Type B pancreatic cell (in vitro differentiated cells): ENCODE measurements around the gene PIGN. TPM values are rescaled to one million over a fixed set of nuclear protein-coding genes. Genes with fewer than 3 reads are reported as not detected.
A peak's percentile ranks its signal among the peaks of the same experiment; 100 is the strongest.

Source experiments
- DNase-seq: peaks from one replicate; pipeline ENCODE4 v3.0.0; 2021; ENCODE audit warnings: mixed read lengths; ENCODE audit not compliant: unreplicated experiment; ENCODE audit errors: extremely low spot score
- H3K27ac Mint-ChIP-seq: 2 replicates; pipeline ENCODE4 v1.8.0; 2021; ENCODE audit warnings: mild to moderate bottlenecking, mixed read lengths
- H3K27me3 Mint-ChIP-seq: 2 replicates; pipeline ENCODE4 v1.8.0; 2021; ENCODE audit warnings: mixed read lengths
- H3K36me3 Mint-ChIP-seq: 2 replicates; pipeline ENCODE4 v1.8.0; 2021; ENCODE audit warnings: mixed read lengths
- H3K4me1 Mint-ChIP-seq: one replicate; pipeline ENCODE4 v1.8.0; 2021; ENCODE audit warnings: mixed read lengths; ENCODE audit not compliant: unreplicated experiment
- H3K4me3 Mint-ChIP-seq: 2 replicates; pipeline ENCODE4 v1.8.0; 2021; ENCODE audit warnings: mild to moderate bottlenecking, mixed read lengths
- H3K9me3 Mint-ChIP-seq: 2 replicates; pipeline ENCODE4 v1.8.0; 2021; ENCODE audit warnings: mixed read lengths
- total RNA-seq: library from RNA; stranded (reverse); gene quantifications from 2 replicates; pipeline ENCODE4 v1.2.1, GENCODE V29; 2021; ENCODE audit warnings: low replicate concordance
- TF ChIP-seq, protein P1 (sequence below): fragments of 200-600 bp; sonication (generic); conservative IDR thresholded peaks from 2 replicates; pipeline ENCODE4 v1.5.0; 2021; ENCODE audit warnings: antibody characterized with exemption, mild to moderate bottlenecking

The PIGN gene
- total RNA-seq, 1 donor from 2014 or later: 33.8 TPM

- Mint-ChIP-seq H3K27me3 (no peaks in the 10 kb centered on the region), H3K9me3 (peaks cover 4% of the 10 kb centered on the region), H3K4me1 (peaks cover 12% of the 10 kb centered on the region), H3K27ac (peak overlapping the region; percentile 90), H3K36me3 (peaks cover 1% of the 10 kb centered on the region), H3K4me3 (no peak overlapping the region)
- TF ChIP-seq, protein P1, sequence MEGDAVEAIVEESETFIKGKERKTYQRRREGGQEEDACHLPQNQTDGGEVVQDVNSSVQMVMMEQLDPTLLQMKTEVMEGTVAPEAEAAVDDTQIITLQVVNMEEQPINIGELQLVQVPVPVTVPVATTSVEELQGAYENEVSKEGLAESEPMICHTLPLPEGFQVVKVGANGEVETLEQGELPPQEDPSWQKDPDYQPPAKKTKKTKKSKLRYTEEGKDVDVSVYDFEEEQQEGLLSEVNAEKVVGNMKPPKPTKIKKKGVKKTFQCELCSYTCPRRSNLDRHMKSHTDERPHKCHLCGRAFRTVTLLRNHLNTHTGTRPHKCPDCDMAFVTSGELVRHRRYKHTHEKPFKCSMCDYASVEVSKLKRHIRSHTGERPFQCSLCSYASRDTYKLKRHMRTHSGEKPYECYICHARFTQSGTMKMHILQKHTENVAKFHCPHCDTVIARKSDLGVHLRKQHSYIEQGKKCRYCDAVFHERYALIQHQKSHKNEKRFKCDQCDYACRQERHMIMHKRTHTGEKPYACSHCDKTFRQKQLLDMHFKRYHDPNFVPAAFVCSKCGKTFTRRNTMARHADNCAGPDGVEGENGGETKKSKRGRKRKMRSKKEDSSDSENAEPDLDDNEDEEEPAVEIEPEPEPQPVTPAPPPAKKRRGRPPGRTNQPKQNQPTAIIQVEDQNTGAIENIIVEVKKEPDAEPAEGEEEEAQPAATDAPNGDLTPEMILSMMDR: no peak
- DNase-seq: no peak
Observed at GRCh38 chr18:62200121-62200914, 13.5 kb upstream of the PIGN start.

DNA sequence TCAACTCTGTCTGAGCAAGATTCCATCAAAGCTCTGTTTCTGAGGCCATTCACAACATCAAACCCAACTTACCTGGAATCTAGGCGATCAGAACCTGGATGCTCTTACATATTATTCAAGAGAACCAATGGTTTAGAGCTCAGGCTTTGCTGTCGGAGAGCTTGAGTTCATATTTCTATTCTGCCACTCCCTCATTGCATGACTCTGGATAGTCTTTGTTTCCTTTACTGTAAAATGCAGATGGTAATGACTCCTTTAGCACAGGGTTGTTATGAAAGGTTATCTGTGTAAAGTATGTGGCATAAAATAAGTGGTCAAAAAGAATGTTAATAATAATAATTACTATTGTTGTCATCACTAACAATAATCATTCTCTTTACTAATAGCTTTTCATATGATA is 12.8 kb upstream of the PIGN start:
- Mint-ChIP-seq H3K9me3 (peaks cover 4% of the 10 kb centered on the region), H3K4me3 (peak overlapping the region; percentile 47), H3K27ac (peak overlapping the region; percentile 90), H3K27me3 (no peaks in the 10 kb centered on the region), H3K4me1 (peaks cover 12% of the 10 kb centered on the region), H3K36me3 (peaks cover 4% of the 10 kb centered on the region)
- TF ChIP-seq, protein P1: no peak
- no peak for DNase-seq

GRCh38 chr18:62198259-62198658 is 11.4 kb upstream of the PIGN start:
- Mint-ChIP-seq H3K27ac (peak overlapping the region; percentile 83), H3K36me3 (peaks cover 4% of the 10 kb centered on the region), H3K4me1 (peaks cover 12% of the 10 kb centered on the region), H3K4me3 (peak overlapping the region; percentile 5), H3K27me3 (no peaks in the 10 kb centered on the region), H3K9me3 (peaks cover 4% of the 10 kb centered on the region)
- no peak for DNase-seq
- TF ChIP-seq, protein P1: no peak

GRCh38 chr18:62196980-62197379 is 10.1 kb upstream of the PIGN start:
- Mint-ChIP-seq H3K4me1 (peaks cover 12% of the 10 kb centered on the region), H3K27me3 (no peaks in the 10 kb centered on the region), H3K9me3 (no peaks in the 10 kb centered on the region), H3K27ac (peak overlapping the region; percentile 19), H3K36me3 (peaks cover 13% of the 10 kb centered on the region), H3K4me3 (no peak overlapping the region)
- TF ChIP-seq, protein P1: no peak
- no peak for DNase-seq

- peaks cover 16% of the 10 kb centered on the region for H3K4me1 Mint-ChIP-seq
Observed at GRCh38 chr18:62196079-62196478, 9.2 kb upstream of the PIGN start.

More at GRCh38 chr18:62196079-62196478, 9.2 kb upstream of the PIGN start:
- TF ChIP-seq, protein P1: peak; percentile 53
- Mint-ChIP-seq H3K27me3 (no peaks in the 10 kb centered on the region), H3K27ac (no peak overlapping the region), H3K4me3 (no peak overlapping the region), H3K36me3 (peaks cover 18% of the 10 kb centered on the region), H3K9me3 (no peaks in the 10 kb centered on the region)
- no peak for DNase-seq
